ENCODE measurements around the gene FAR2. TPM values are rescaled to one million over a fixed set of nuclear protein-coding genes. Genes with fewer than 3 reads are reported as not detected.

Gene FAR2
- total RNA-seq, 1 experiment from 2014 or later, result 22.1 TPM

DNA sequence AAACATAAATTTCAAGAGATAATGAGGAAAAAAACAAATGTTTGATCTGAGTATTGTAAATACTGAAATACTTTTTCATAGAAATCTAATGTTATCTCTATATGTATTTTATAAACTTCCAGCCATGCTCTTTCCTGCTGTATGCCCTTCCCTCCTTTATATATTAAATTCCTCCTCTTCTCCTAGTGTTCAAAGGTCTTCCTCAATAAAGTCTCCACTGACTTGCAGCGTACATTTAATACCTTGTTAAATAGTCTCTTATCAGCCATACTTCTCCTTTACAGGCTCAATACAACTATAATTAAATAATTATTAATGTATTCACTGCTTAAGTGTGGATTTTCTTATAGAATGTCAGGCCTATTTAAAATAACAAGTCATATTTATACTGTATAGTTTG is 205.9 kb downstream of the FAR2 start:
- no peak overlapping the region for H4K8ac ChIP-seq (replicated peaks; ENCODE audit: insufficient read length, low read depth, low read length)
- H3K4me1 ChIP-seq (ENCODE audit: insufficient read depth, low read length), result no peaks in the 10 kb centered on the region
- no peaks in the 10 kb centered on the region for H4K20me1 ChIP-seq (ENCODE audit: control insufficient read depth, insufficient read depth, insufficient read length)
- H2AK5ac ChIP-seq (ENCODE audit: insufficient read length, low read length), result no peak overlapping the region
- no peaks in the 10 kb centered on the region for H3K23me2 ChIP-seq (ENCODE audit: insufficient read length, low read depth, low read length, poor library complexity, severe bottlenecking)
- no peak overlapping the region for H3K4me2 ChIP-seq (ENCODE audit: insufficient read depth, insufficient read length, low read length)
- H3K18ac ChIP-seq (ENCODE audit: insufficient read length, low read depth, low read length), result no peak overlapping the region
- no peaks in the 10 kb centered on the region for H3K79me1 ChIP-seq (ENCODE audit: insufficient read depth, low read depth, low read length, poor library complexity, severe bottlenecking)
- no peaks in the 10 kb centered on the region for H3K79me2 ChIP-seq (ENCODE audit: insufficient read depth, low read length)
- no peak overlapping the region for H2BK120ac ChIP-seq (ENCODE audit: low read depth, low read length, poor library complexity, severe bottlenecking)
- no peak overlapping the region for H3K9ac ChIP-seq (ENCODE audit: extremely low read depth, insufficient read length, low read length)
- Mint-ChIP-seq H3K36me3 (ENCODE audit: insufficient read depth in 1 of 3, low read depth in 3 of 3) (peaks cover 0 to 13% (median 8%) of the 10 kb centered on the region in 3 experiments; a peak in 5 of 7 replicates), H3K27me3 (ENCODE audit: low read depth) (no peaks in the 10 kb centered on the region), H3K9me3 (no peaks in the 10 kb centered on the region), H3K27ac (no peak overlapping the region), H3K4me1 (no peaks in the 10 kb centered on the region), H3K4me3 (no peak overlapping the region)
- H3K9me3 ChIP-seq (ENCODE audit: control insufficient read depth, low read depth, low read length), result no peaks in the 10 kb centered on the region
- no peak for DNase-seq
- no peak overlapping the region for H2AFZ ChIP-seq (ENCODE audit: low read length)
- no peak overlapping the region for H3K23ac ChIP-seq (ENCODE audit: insufficient read length, low read depth, low read length)
- WGBS (ENCODE audit: extremely low coverage, insufficient read length, low lambda C conversion rate), result no CpG with 5 or more reads among the region's 1 CpG
- H3K4ac ChIP-seq (ENCODE audit: low read depth, low read length), result no peak overlapping the region
- no peak overlapping the region for H4K91ac ChIP-seq (ENCODE audit: insufficient read length, low read depth, low read length)
- no peak overlapping the region for H2BK12ac ChIP-seq (ENCODE audit: insufficient read length, low read depth, low read length)
- H3K27ac ChIP-seq (ENCODE audit: insufficient read length, low read depth, low read length), result no peak overlapping the region
- H2BK5ac ChIP-seq (ENCODE audit: insufficient read length, low read length), result no peak overlapping the region
- TF ChIP-seq, protein P1, sequence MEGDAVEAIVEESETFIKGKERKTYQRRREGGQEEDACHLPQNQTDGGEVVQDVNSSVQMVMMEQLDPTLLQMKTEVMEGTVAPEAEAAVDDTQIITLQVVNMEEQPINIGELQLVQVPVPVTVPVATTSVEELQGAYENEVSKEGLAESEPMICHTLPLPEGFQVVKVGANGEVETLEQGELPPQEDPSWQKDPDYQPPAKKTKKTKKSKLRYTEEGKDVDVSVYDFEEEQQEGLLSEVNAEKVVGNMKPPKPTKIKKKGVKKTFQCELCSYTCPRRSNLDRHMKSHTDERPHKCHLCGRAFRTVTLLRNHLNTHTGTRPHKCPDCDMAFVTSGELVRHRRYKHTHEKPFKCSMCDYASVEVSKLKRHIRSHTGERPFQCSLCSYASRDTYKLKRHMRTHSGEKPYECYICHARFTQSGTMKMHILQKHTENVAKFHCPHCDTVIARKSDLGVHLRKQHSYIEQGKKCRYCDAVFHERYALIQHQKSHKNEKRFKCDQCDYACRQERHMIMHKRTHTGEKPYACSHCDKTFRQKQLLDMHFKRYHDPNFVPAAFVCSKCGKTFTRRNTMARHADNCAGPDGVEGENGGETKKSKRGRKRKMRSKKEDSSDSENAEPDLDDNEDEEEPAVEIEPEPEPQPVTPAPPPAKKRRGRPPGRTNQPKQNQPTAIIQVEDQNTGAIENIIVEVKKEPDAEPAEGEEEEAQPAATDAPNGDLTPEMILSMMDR (conservative IDR thresholded peaks at IDR 0.05), result no peak
- no peak overlapping the region for H3K56ac ChIP-seq (ENCODE audit: insufficient read length, low read depth, low read length)
- H3K27me3 ChIP-seq (ENCODE audit: insufficient read depth, low read length), result no peaks in the 10 kb centered on the region
- H2BK20ac ChIP-seq (ENCODE audit: low read depth, low read length, poor library complexity, severe bottlenecking), result no peak overlapping the region
- no peak overlapping the region for H4K5ac ChIP-seq (ENCODE audit: insufficient read length, low read depth, low read length)
- no peak overlapping the region for H2BK15ac ChIP-seq (ENCODE audit: low read depth, low read length)
- no peak overlapping the region for H3T11ph ChIP-seq (ENCODE audit: low read length)
- H3K14ac ChIP-seq (ENCODE audit: insufficient read depth, low read length), result no peak overlapping the region
